ENCODE measurements around the gene NRN1.

The NRN1 gene

DNA sequence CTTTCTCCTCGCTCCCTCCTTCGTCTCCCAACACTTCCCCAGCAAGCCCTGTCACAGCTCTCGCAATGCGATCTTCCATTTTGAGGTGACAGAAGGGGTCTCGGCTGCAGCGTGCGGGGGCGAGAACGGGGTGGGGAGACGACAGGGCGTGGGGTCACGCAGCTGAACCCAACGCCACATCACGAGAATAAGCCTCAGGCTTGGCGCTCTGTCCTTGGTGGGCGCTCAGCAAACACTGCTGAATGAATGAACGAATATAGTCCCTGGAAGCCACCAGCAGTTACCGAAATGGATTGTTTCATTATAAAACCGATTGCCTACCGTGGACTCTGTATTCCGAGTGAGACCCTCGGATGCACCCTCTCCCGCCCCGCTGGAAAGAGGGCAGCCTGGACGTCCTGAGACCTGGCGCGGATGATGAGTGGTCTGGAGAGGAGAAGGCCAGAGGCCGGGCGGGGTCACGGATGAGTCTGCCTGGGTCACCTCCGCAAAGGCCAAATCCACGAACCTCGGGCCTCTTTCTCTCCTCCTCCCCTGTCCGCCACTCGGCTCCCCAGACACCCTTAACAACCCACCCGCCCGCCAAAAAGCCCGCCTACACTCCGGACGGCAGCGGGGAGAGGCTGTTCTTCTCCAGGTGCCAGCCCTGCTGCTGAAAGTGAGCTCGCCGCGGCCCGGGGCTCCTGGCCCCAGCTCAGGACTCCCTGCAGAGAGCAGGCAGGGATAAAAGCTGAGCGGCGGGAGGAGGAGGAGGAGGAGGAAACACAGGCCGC is 3.7 kb downstream of the NRN1 start:
- in situ Hi-C loops (cut with HindIII; ENCODE audit: low sequenced_read_pairs): no loop called here

DNA sequence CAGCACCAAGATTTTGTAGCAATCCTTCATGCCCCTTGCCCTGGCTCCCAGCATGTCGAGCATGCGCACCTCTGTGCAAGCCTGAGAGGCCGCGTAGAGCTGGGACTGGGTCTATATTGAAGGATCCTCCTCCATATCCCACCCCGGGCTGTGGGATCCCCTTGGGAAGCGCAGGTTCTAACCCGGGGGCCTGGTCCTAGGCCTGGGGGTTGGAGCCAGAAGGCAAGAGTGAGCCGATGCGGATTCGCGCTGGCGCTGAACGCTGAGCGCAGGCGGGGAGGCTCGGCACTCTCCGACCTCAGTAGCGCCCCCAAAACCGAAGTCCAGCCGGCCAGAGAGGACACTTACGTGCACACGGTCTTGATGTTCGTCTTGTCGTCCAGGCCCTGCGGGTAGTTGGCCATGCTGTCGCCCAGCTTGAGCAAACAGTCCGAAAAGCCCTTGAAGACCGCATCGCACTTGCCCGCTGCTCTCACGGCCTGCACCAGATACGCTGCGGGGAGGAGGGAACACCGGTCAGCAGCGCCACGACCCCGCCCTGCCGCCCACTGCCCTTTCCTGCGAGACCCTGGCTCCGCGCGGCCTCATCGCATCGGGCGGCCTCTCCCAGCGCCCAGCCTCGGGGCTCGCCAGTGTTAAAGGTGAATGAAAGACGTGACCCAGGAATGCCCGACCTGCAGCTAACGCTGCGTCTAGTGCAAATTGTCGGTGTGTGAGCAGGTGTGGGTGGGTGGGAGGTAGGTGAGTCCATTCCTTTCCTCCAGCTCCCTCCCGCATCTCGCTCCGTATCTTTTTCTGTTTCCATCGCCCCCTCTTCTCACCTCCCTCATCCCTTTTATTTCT is 4.5 kb downstream of the NRN1 start:
- in situ Hi-C loops (cut with HindIII; ENCODE audit: low sequenced_read_pairs): no loop called here

DNA sequence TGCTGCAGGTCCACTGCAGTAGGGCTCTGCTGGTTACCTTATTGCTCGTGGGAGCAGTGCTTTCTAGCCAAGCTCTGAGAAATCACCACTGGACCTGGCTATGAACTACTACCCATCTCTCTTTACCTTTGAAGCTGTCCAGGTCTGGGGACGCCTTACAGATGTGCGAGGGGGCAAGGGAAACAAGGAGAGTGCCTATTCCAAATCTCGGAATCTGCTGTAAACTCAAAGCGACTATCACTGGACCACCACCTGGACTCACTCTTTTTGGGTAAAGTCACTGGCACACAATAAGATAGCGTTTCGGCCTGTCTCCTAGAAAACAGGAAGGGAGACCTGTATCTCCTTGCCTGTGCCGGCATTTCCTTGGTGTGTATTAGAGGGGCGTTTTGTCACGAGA is 5.3 kb downstream of the NRN1 start:
- in situ Hi-C loops (cut with HindIII; ENCODE audit: low sequenced_read_pairs): no loop called here

DNA sequence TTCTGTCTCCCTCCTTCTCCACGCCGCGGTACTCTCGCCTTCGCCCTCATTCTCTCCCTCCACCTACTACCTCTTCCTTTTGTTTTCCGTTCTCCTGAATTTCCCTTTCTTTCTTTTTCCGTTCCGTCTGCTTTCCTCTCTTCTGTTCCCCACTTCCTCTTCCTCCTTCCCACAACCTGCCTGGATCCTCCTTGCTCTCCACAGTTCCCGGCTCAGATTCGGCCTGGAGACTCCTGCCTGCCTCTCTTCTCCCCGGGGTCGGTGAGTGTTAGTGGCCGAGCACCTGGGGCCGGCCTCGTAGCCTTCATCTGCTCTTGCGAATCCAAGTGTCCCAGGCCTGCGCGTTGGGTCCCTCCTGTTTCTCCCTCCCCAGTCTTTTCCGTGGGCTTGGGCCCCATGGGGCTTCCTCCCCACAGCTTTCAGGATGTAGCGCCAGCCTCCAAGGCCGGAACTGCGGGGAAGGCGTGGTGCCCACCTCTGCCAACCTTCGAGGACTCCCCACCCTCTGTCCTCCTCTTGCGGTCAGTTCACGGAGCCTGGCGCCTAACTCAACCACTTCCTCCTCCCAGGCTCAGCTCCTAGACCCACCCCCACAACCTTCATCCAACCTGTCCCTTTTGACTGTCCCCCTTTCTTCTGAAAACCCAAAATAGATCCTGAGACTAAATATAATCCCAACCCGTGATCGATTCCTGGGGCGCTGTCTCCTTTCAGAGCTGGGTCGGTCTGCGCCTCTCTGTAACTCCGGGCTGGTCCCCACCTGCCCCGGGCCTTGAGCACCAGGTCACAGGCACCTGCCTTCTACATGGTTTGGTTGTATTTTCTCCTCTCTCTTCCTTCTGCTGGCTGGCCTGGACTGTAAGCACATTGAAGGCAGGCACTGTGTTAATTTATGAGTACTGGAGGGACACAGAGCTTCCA is 6.8 kb downstream of the NRN1 start:
- in situ Hi-C loops (cut with HindIII; ENCODE audit: low sequenced_read_pairs): no loop called here

DNA sequence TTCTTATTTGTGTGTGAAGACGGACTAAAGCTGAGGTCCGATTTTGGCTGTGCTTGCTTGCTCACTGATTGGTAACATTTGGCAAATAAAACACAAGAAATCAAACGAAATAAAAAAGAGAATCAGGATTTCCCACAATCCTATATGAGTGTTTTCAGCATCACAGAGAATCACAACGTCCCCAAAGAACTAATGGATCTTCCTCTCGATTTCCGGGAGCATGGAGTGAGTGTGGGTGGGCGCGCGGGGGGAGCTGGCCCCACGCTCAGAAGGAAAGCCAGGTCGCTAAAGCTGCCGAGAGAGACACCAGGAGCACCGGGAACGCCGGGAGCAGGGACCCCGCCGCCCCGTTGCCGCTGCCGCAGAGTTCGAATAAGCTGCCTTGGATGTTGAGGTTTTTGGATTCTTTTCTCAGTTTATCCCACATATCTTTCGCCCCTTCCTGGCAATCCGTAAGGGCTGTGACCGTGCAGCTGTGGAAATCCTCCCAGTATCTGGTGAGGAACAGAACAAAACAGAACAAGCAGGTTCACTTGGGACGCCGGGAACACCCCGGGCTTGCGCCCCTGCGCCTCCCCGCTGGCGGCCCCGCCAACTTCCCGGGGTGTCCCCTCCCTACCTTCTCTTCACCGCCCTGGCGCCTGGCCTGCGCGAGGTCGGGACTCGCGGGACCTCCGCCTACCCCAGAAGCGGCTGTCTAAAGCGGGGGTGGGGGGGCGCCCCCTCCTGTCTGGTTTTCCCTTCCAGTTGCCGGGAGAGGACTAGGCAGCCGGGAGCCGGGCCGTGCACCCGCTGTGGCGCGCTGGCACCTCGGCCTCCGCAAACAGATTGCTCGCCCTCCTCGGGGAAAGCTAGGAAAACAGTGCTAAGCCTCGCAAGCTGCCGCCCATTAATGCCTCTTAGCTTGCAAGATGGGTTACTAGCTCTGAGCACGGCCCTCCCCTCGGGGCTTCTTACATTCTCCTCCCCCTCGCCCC is 7.7 kb downstream of the NRN1 start:
- in situ Hi-C loops (cut with HindIII; ENCODE audit: low sequenced_read_pairs): no loop called here

DNA sequence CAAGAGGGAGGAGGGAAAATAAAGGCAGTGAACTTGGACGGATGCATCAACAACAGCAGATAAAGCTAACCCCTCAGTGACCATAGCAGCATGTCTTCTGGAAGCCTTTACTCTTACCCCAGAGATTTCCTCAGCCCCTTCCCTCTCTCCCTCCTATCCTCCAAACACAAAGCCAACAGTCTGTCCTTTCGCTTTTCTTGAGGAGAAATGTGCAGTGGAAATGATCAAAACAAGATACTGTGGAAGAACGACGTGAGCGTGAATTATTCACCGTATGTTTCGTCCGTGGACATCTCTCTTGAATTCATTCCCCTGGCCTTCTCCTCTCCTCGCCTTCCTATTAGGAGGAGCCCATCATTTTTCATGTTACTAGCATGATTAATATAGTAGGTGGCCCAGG is 8.5 kb downstream of the NRN1 start:
- in situ Hi-C loops (cut with HindIII; ENCODE audit: low sequenced_read_pairs): no loop called here

DNA sequence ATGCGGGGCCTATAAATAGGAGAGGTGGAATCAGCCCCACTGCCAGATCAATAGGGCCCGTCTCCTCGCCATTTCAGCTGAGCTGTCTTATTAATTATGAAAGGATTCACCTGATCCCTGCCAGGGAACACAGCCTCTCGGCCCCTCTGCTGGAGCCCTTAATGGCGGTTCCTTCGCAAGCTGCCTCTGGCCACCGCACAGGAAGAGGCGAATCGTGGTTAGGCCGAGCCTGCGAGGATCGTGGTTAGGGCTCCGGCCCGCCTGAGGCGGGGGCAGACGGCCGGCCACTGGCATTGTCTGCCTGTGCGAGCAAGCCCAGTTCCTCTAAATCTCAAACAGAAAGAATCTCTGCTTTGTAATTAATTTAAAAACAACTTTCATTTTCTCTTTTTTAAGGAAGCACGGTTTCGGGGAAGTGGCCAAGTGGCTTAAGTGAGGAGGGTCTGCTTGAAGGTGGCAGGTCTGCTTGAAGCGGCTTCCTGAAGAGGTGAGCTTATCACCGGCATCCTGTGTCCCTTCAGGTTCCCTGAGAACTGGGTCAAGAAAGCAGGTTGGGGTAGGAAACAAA is 9.2 kb downstream of the NRN1 start:
- in situ Hi-C loops (cut with HindIII; ENCODE audit: low sequenced_read_pairs): no loop called here

DNA sequence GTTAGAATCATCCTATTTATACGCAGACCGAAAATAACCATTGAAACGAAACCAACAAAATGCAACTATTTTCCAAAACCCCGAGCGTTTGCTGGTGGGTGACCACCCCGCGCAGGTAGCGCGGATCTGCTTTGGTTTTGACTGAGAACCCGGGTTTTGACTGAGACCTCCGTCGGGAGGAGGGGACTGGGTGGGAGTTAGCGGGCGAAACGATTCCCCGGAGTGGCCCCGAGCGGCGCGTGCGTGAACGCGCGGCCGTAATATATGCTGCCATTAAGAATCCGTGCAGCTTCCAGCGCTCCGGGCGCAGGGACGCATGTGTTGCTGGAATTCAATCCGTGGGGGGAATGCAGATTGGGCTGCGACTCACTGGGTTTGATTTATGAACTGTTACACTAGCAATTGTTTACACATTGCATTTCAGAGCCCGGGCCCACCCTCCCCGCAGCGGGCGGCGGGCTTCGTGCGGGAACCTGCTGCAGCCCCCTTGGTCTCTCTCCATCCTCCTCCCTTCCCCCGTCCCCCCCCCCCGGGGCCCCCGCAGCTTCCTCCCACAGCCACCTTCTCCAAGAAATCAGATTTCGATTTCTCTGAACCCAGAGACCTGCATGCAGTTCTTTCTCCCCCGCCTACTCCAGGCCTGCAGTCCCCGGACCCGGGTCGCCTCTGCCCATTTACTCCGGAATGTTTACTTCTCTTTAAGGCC is 9.9 kb downstream of the NRN1 start:
- in situ Hi-C loops (cut with HindIII; ENCODE audit: low sequenced_read_pairs): no loop called here

DNA sequence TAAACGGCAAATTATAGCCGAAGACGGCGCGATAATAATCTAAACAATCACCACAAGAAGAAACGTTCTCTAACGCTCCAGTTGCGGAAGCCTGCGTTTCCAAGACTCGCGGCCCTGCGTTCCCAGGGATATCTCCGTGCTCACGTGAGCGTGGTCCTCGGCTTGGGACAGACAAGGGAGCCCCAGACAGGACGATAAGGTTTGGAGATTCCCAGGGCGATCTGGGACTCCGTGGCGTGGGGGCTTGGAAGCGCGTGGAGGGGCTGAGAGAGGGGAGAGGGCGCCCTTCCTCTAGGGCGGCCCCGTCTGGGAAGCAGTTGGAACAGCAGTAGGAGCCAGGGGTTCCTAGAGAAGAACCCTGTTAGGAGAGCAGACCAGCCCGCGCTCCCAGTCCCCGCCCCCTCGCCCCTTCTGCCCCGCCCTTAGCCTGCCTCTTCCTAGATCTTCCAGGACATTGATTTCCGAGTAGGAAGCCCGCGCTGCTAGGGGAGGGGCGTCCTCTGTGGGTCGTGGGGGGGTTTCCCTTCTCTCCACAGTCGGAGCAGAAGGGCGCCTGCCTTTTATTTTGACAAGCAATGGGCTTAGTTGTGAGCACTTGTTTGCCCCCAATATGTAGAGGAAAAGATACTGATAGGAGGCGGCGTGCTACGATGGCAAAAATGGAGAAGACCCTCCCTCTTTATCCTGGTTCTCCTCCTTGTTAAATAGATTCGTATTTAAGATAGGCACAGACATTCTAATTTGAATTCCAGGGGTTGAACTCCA is 10.6 kb downstream of the NRN1 start:
- in situ Hi-C loops (cut with HindIII; ENCODE audit: low sequenced_read_pairs): no loop called here

DNA sequence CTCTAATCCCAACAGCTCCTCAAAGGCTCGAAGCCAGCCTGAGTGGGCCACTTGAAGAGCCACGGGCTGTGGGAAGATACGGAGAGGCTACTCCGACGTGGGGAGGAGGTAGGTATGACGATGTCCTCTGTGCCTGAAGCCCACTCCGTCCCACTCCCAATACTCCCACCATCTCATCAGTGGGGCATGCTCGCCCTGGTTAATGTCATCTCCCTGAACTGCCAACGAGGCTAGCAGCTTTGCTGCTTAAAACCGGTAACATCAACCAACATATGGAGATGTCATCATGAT is 11.1 kb downstream of the NRN1 start:
- in situ Hi-C loops (cut with HindIII; ENCODE audit: low sequenced_read_pairs): no loop called here

DNA sequence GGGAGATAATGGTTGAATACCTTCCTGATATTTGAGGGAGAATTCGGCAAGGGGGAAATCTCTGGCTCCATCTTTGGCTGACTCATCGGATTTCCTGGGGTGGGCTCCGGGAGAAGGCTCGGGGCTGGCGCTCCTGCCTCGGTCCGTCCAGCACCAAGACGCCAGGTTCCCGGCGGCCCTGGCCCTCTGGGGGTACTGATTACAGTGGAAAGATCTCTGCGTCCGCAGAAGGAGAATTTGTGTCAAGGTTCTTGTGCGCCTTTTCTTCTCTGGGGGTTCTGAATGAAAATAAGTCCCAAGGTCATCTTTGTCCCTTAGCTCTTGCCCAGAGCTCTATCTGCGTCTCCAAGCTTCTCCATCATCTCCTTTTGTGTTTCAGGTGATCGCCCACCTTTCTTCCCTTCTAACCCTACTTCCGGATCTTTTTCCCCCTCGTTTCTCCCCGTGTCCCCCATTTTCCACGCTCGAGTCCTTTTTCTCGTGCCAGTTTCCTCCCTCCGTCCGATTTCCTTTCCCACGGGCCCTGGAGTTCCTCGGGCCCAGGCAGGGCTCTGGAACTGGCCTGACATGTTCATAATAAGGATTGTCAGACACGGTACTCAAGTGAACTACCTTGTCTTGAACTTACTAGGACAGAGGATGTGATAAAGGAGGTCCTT is 11.6 kb downstream of the NRN1 start:
- in situ Hi-C loops (cut with HindIII; ENCODE audit: low sequenced_read_pairs): no loop called here

DNA sequence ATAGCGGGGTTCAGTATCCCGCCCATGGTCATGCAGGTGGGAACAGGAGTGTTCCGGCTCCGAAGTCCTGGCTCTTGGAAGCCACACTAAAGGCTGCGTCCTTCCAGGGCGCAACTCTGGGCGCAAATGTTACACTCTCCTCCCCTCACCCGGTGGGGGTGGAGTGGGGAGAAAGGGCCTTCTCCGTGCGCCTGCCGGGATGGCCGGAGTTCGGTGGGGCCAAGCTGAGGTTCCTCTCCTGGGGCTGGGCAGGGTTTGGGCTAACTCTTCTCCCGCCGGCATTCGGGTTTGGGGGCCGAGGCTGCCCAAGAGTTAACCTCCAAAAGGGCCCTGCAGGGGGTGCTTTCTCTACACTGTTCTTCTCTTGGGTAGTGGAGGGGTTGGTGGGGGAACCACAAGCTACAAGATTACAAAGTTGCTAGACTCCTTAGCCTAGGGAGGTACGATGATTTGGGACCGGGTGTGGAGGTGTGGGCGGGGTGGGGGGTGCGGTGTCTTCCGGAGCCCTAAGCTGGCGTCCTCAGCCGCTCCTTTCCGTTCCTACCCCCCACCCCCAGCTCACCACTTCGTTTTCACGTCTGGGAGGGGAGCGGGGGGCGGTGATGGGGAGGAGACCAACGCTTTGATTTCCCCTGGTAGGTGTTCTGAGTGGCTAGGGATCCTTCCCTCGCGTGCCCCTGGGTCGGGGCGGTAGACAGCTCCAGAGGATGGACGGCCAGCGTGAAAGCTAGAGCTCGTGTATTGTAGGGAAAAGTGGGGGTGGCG is 12.3 kb downstream of the NRN1 start:
- in situ Hi-C loops (cut with HindIII; ENCODE audit: low sequenced_read_pairs): no loop called here

DNA sequence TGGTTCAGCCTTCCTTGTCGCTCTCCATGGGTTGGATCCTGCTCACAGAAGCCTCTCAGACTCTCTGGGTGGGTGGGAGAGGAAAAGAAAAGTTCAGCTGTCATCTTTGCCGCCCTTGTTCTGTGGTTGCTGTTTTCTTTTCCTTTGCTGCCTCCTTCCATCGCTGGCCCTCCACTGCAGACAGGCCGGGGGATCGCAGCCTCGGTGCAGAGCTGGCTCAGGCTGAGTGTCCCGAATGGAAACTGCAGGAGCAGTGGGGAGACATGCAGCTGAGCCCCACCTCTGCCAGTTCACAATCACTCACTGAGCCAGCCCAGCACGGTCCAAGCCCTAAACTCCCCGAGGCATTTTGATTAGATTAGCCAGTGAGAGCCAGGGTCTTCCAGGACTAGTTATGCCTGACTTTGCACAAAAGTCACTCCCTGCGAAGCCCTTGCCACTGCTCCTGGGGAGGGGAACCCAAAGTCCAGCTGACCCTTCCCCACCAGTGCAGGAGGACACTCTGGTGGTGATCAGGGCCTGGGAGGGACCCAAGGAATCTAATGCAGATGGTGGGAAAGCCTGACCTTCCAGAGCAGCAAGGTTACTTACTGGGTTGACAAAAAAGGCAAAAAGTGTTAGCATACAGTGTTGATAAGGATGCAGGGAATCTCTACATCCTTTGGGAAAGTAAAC is 14.0 kb downstream of the NRN1 start:
- in situ Hi-C loops (cut with HindIII; ENCODE audit: low sequenced_read_pairs): no loop called here

DNA sequence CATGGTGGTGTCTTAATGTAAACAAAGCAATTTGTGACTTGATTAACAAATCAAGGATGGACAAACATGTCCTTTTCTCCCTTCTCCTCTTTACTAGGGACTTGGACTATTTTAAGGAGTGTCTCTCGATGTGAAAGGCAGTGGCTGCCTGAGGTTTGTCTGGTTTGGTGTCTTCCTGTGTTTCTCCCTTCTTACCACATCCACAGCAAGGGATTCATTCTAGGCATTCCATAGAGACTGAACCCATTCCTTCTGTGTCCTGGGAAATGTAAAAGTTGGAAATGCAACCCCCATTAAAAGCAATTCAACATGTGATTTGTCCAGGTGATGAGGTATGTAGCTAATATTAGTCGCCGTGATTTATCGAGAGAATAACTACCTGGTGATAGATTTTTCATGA is 15.9 kb downstream of the NRN1 start:
- in situ Hi-C loops (cut with HindIII; ENCODE audit: low sequenced_read_pairs): no loop called here

DNA sequence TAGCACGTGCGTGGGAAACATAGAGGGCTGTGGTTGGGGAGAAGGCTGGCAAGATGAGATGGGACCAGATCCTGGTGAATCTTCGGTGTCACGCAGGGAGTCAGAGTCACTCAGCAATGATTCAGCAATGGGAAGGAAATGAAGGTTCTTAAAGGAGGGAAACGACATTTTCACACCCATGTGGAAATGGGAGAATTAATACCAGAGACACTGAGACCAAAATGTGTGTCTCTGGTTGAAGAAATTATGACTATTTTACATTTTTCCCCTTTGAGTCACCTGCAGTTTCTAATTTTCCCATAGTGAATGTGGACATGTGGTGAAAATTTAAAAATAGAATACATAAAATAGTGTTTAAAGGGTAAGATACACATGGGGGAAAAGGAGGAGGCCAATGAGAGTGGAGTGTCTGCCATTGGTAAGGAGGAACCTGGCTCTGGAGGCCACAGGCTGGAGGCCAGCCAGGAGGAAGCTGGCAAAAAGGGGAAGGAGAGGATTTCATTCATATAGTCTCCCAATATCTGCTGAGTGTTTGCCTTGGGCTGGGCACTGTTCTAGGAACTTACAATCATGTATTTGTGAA is 17.5 kb downstream of the NRN1 start:
- in situ Hi-C loops (cut with HindIII; ENCODE audit: low sequenced_read_pairs): no loop called here

DNA sequence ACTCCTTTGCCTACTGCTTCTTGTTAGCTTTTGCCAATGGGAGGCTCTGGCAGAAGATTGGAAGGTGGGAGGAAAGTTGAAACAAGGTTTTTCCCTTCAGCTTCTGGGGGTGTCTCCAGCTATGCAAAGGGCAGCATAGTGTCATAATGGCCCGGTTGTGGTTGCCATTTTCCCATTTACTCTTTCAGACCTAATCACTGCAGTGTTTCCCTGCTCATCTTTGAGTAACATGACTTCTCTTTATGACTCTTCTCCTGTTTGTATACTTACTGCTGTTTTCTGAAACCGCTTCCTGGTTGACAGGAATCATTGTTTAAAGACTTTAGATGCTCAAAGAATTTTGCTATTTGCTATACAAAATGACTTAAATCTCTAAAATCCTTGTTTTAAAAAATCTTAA is 19.9 kb downstream of the NRN1 start:
- in situ Hi-C loops (cut with HindIII; ENCODE audit: low sequenced_read_pairs): no loop called here
